ENCODE results near the gene TMEM72. TPM values are rescaled to one million over a fixed set of nuclear protein-coding genes. Genes with fewer than 3 reads are reported as not detected.

Gene TMEM72
- polyA plus RNA-seq, 6 donors from 2014 or later = not detected

- peaks cover 0 to 2% (median 0%) of the 10 kb centered on the region in 3 donors for H3K4me1 Mint-ChIP-seq
- H3K9me3 Mint-ChIP-seq = no peaks in the 10 kb centered on the region
- peak overlapping the region in 1 of 8 donors; percentile 52 for H3K4me3 Mint-ChIP-seq
Observed at GRCh38 chr10:44935201-44935965, 24.2 kb downstream of the TMEM72 start.

GRCh38 chr10:44935966-44936295 is 24.8 kb downstream of the TMEM72 start:
- H3K36me3 Mint-ChIP-seq = no peaks in the 10 kb centered on the region
- H3K27me3 Mint-ChIP-seq = no peaks in the 10 kb centered on the region
- no peak overlapping the region for H3K4me3 Mint-ChIP-seq
- no peak for ATAC-seq (ENCODE audit: low read depth in 2 of 2)
- H3K27ac Mint-ChIP-seq = peak overlapping the region in 2 of 6 donors; percentile 3 to 57
- H3K9me3 Mint-ChIP-seq = no peaks in the 10 kb centered on the region
- DNase-seq = no peak
- peaks cover 0 to 2% (median 0%) of the 10 kb centered on the region in 3 donors for H3K4me1 Mint-ChIP-seq

More at GRCh38 chr10:44935201-44935965, 24.2 kb downstream of the TMEM72 start:
- ATAC-seq (ENCODE audit: low read depth in 2 of 2) (no peak), DNase-seq (no peak)
- Mint-ChIP-seq H3K27ac (peak overlapping the region in 1 of 6 donors; percentile 57), H3K36me3 (no peaks in the 10 kb centered on the region), H3K27me3 (no peaks in the 10 kb centered on the region)

GRCh38 chr10:44936314-44936975 is 25.3 kb downstream of the TMEM72 start:
- H3K4me3 Mint-ChIP-seq = no peak overlapping the region
- peaks cover 0 to 2% (median 0%) of the 10 kb centered on the region in 3 donors for H3K4me1 Mint-ChIP-seq
- peak overlapping the region in 2 of 6 donors; percentile 3 to 32 for H3K27ac Mint-ChIP-seq
- DNase-seq = no peak
- ATAC-seq (ENCODE audit: low read depth in 2 of 2) = no peak
- H3K9me3 Mint-ChIP-seq = no peaks in the 10 kb centered on the region
- H3K27me3 Mint-ChIP-seq = no peaks in the 10 kb centered on the region
- H3K36me3 Mint-ChIP-seq = no peaks in the 10 kb centered on the region

GRCh38 chr10:44937196-44938005 is 26.3 kb downstream of the TMEM72 start:
- H3K27ac Mint-ChIP-seq = no peak overlapping the region
- no peak for ATAC-seq (ENCODE audit: low read depth in 2 of 2)
- no peak overlapping the region for H3K4me3 Mint-ChIP-seq
- H3K9me3 Mint-ChIP-seq = peaks cover 0 to 1% (median 0%) of the 10 kb centered on the region in 7 donors
- no peak for DNase-seq
- no peaks in the 10 kb centered on the region for H3K4me1 Mint-ChIP-seq
- H3K27me3 Mint-ChIP-seq = no peaks in the 10 kb centered on the region
- no peaks in the 10 kb centered on the region for H3K36me3 Mint-ChIP-seq

GRCh38 chr10:44938956-44939355 is 27.8 kb downstream of the TMEM72 start:
- no peak overlapping the region for H3K27ac Mint-ChIP-seq
- peaks cover 0 to 2% of the 10 kb centered on the region in 2 donors for H3K36me3 Mint-ChIP-seq
- ATAC-seq (ENCODE audit: low read depth in 2 of 2) (no peak), DNase-seq (no peak)
- H3K4me3 Mint-ChIP-seq = no peak overlapping the region
- H3K9me3 Mint-ChIP-seq = peaks cover 0 to 3% (median under 1%) of the 10 kb centered on the region in 7 donors
- H3K4me1 Mint-ChIP-seq = no peaks in the 10 kb centered on the region
- H3K27me3 Mint-ChIP-seq = no peaks in the 10 kb centered on the region

GRCh38 chr10:44939691-44940401 is 28.7 kb downstream of the TMEM72 start:
- Mint-ChIP-seq H3K36me3 (peaks cover 0 to 11% of the 10 kb centered on the region in 2 donors), H3K4me1 (no peaks in the 10 kb centered on the region), H3K27me3 (no peaks in the 10 kb centered on the region), H3K4me3 (no peak overlapping the region), H3K9me3 (peaks cover 1 to 12% (median 10%) of the 10 kb centered on the region in 7 donors), H3K27ac (no peak overlapping the region)
- ATAC-seq (ENCODE audit: low read depth in 2 of 2) (no peak), DNase-seq (no peak)

GRCh38 chr10:44944354-44944753 is 33.2 kb downstream of the TMEM72 start:
- Mint-ChIP-seq H3K9me3 (peaks cover 5 to 25% (median 15%) of the 10 kb centered on the region in 7 donors), H3K4me3 (no peak overlapping the region), H3K36me3 (peaks cover 5 to 18% of the 10 kb centered on the region in 2 donors), H3K4me1 (peaks cover 26 to 36% (median 27%) of the 10 kb centered on the region in 3 donors), H3K27me3 (no peaks in the 10 kb centered on the region), H3K27ac (no peak overlapping the region)
- no peak for ATAC-seq (ENCODE audit: low read depth in 2 of 2)
- no peak for DNase-seq

GRCh38 chr10:44946205-44946604 is 35.1 kb downstream of the TMEM72 start:
- H3K9me3 Mint-ChIP-seq = peaks cover 5 to 25% (median 15%) of the 10 kb centered on the region in 7 donors
- H3K4me1 Mint-ChIP-seq = peaks cover 39 to 51% (median 42%) of the 10 kb centered on the region in 3 donors
- peak overlapping the region in 3 of 8 donors; percentile 0 to 52 (median 13) for H3K4me3 Mint-ChIP-seq
- no peak overlapping the region for H3K27ac Mint-ChIP-seq
- H3K27me3 Mint-ChIP-seq = no peaks in the 10 kb centered on the region
- ATAC-seq (ENCODE audit: low read depth in 2 of 2) (no peak), DNase-seq (no peak)
- peaks cover 5 to 18% of the 10 kb centered on the region in 2 donors for H3K36me3 Mint-ChIP-seq

- H3K36me3 Mint-ChIP-seq = peaks cover 5 to 18% of the 10 kb centered on the region in 2 donors
- H3K9me3 Mint-ChIP-seq = peaks cover 5 to 25% (median 15%) of the 10 kb centered on the region in 7 donors
- peak overlapping the region in 7 of 8 donors; percentile 16 to 82 (median 62) for H3K4me3 Mint-ChIP-seq
- H3K4me1 Mint-ChIP-seq = peaks cover 39 to 51% (median 42%) of the 10 kb centered on the region in 3 donors
- ATAC-seq (ENCODE audit: low read depth in 2 of 2) = peak; percentile 91 to 94
- H3K27me3 Mint-ChIP-seq = no peaks in the 10 kb centered on the region
- DNase-seq = peak; percentile 39
- peak overlapping the region in 4 of 6 donors; percentile 3 to 43 (median 34) for H3K27ac Mint-ChIP-seq
Observed at GRCh38 chr10:44947371-44948152, 36.4 kb downstream of the TMEM72 start.

- H3K9me3 Mint-ChIP-seq = peaks cover 5 to 25% (median 15%) of the 10 kb centered on the region in 7 donors
- no peak for DNase-seq
- H3K36me3 Mint-ChIP-seq = peaks cover 5 to 18% of the 10 kb centered on the region in 2 donors
- peak in 1 of 2 donors; percentile 24 for ATAC-seq (ENCODE audit: low read depth in 2 of 2)
- peak overlapping the region in 3 of 6 donors; percentile 30 to 82 (median 32) for H3K27ac Mint-ChIP-seq
- H3K27me3 Mint-ChIP-seq = no peaks in the 10 kb centered on the region
- peaks cover 39 to 51% (median 42%) of the 10 kb centered on the region in 3 donors for H3K4me1 Mint-ChIP-seq
- peak overlapping the region in 6 of 8 donors; percentile 2 to 82 (median 28) for H3K4me3 Mint-ChIP-seq
Observed at GRCh38 chr10:44948642-44949041, 37.5 kb downstream of the TMEM72 start.

GRCh38 chr10:44949127-44949802 is 38.1 kb downstream of the TMEM72 start:
- H3K27me3 Mint-ChIP-seq = no peaks in the 10 kb centered on the region
- H3K4me1 Mint-ChIP-seq = peaks cover 39 to 51% (median 42%) of the 10 kb centered on the region in 3 donors
- H3K36me3 Mint-ChIP-seq = peaks cover 5 to 13% of the 10 kb centered on the region in 2 donors
- DNase-seq = no peak
- peak overlapping the region in 3 of 6 donors; percentile 50 to 89 (median 82) for H3K27ac Mint-ChIP-seq
- H3K9me3 Mint-ChIP-seq = peaks cover 5 to 19% (median 11%) of the 10 kb centered on the region in 7 donors
- peak overlapping the region in 3 of 8 donors; percentile 10 to 82 (median 63) for H3K4me3 Mint-ChIP-seq
- no peak for ATAC-seq (ENCODE audit: low read depth in 2 of 2)

All from naive B cell (primary cell).